Measurements from ENCODE around the gene IL17RC. TPM values are rescaled to one million over a fixed set of nuclear protein-coding genes. Genes with fewer than 3 reads are reported as not detected.

Gene IL17RC
- total RNA-seq, 1 experiment from 2014 or later, result 6.8 TPM

- Histone ChIP-seq H4K5ac (ENCODE audit: insufficient read length, low read depth, low read length) (no peak overlapping the region), H2AFZ (ENCODE audit: low read length) (no peak overlapping the region), H3K4me2 (ENCODE audit: insufficient read depth, insufficient read length, low read length) (peak overlapping the region; percentile 5), H2BK120ac (ENCODE audit: low read depth, low read length, poor library complexity, severe bottlenecking) (no peak overlapping the region), H3K4me1 (ENCODE audit: insufficient read depth, low read length) (no peaks in the 10 kb centered on the region; the same call in 1 of the 2 replicates), H2BK5ac (ENCODE audit: insufficient read length, low read length) (no peak overlapping the region), H2AK5ac (ENCODE audit: insufficient read length, low read length) (no peak overlapping the region), H2BK12ac (ENCODE audit: insufficient read length, low read depth, low read length) (no peak overlapping the region), H3K79me1 (ENCODE audit: insufficient read depth, low read depth, low read length, poor library complexity, severe bottlenecking) (no peaks in the 10 kb centered on the region), H4K91ac (ENCODE audit: insufficient read length, low read depth, low read length) (no peak overlapping the region), H2BK15ac (ENCODE audit: low read depth, low read length) (no peak overlapping the region), H3K27ac (ENCODE audit: insufficient read length, low read depth, low read length) (no peak overlapping the region), H3T11ph (ENCODE audit: low read length) (no peak overlapping the region), H3K9ac (ENCODE audit: extremely low read depth, insufficient read length, low read length) (no peak overlapping the region), H3K23me2 (ENCODE audit: insufficient read length, low read depth, low read length, poor library complexity, severe bottlenecking) (peaks cover 7% of the 10 kb centered on the region), H2BK20ac (ENCODE audit: low read depth, low read length, poor library complexity, severe bottlenecking) (no peak overlapping the region), H4K20me1 (ENCODE audit: control insufficient read depth, insufficient read depth, insufficient read length) (no peaks in the 10 kb centered on the region), H3K9me3 (ENCODE audit: control insufficient read depth, low read depth, low read length) (no peaks in the 10 kb centered on the region), H3K27me3 (ENCODE audit: insufficient read depth, low read length) (no peaks in the 10 kb centered on the region), H3K23ac (ENCODE audit: insufficient read length, low read depth, low read length) (no peak overlapping the region), H3K18ac (ENCODE audit: insufficient read length, low read depth, low read length) (peak overlapping the region; percentile 43), H3K56ac (ENCODE audit: insufficient read length, low read depth, low read length) (no peak overlapping the region), H3K4ac (ENCODE audit: low read depth, low read length) (no peak overlapping the region; the same call in 1 of the 2 replicates), H3K79me2 (ENCODE audit: insufficient read depth, low read length) (no peaks in the 10 kb centered on the region), H3K14ac (ENCODE audit: insufficient read depth, low read length) (no peak overlapping the region; the same call in 1 of the 2 replicates), H4K8ac (replicated peaks; ENCODE audit: insufficient read length, low read depth, low read length) (no peak overlapping the region)
- H3K9me3 Mint-ChIP-seq, result peaks cover 0 to 4% of the 10 kb centered on the region in 2 experiments; a peak in 1 of 5 replicates
- no peak for DNase-seq
- H3K4me1 Mint-ChIP-seq, result peaks cover 10 to 14% of the 10 kb centered on the region in 2 experiments
- H3K4me3 Mint-ChIP-seq, result peak overlapping the region; percentile 88 to 94
- no CpG with 5 or more reads among the region's 13 CpGs for WGBS (ENCODE audit: extremely low coverage, insufficient read length, low lambda C conversion rate)
- peak overlapping the region in 1 of 3 experiments; percentile 53; a peak in 1 of 7 replicates for H3K27ac Mint-ChIP-seq
- H3K27me3 Mint-ChIP-seq (ENCODE audit: low read depth), result peaks cover 5% of the 10 kb centered on the region
- no peak for TF ChIP-seq CTCF (conservative IDR thresholded peaks at IDR 0.05)
- H3K36me3 Mint-ChIP-seq (ENCODE audit: insufficient read depth in 1 of 3, low read depth in 3 of 3), result peaks cover 5 to 24% (median 22%) of the 10 kb centered on the region in 3 experiments; a peak in 6 of 7 replicates
Observed at GRCh38 chr3:9932535-9932842, 15.6 kb downstream of the IL17RC start.

Measured in H9 (cell line).